Fibroblast of the aortic adventitia (primary cell): ENCODE measurements around the gene SMAD7. TPM values are rescaled to one million over a fixed set of nuclear protein-coding genes. Genes with fewer than 3 reads are reported as not detected.
A peak's percentile ranks its signal among the peaks of the same experiment; 100 is the strongest.

ENCODE experiments used
- DNase-seq: peaks from one replicate; pipeline ENCODE4 v3.0.0-alpha.2; 2010; ENCODE audit warnings: low read depth
- H3K4me3 ChIP-seq: 2 replicates; pipeline ENCODE4 v1.5.1; 2011; ENCODE audit warnings: low read depth, mild to moderate bottlenecking, control low read depth, low read length, moderate library complexity
- CTCF ChIP-seq: IDR thresholded peaks from 2 replicates; pipeline ENCODE4 v1.5.1; 2011; ENCODE audit warnings: mild to moderate bottlenecking, low read length, control low read depth, inconsistent platforms; ENCODE audit not compliant: insufficient read depth
- total RNA-seq: library from RNA; depleted of rRNA; stranded (reverse); fragments of >200 nt; gene quantifications from 2 replicates; pipeline ENCODE4 v1.2.3, GENCODE V29; 2012; ENCODE audit warnings: low replicate concordance

The SMAD7 gene
- total RNA-seq, 1 donor = 27.2 TPM

GRCh38 chr18:48986851-48987761, 36.3 kb upstream of the SMAD7 start:
- no peak for DNase-seq
- H3K4me3 ChIP-seq = no peak overlapping the region
- no peak for TF ChIP-seq CTCF

- no peak overlapping the region for H3K4me3 ChIP-seq
- no peak for DNase-seq
- TF ChIP-seq CTCF = no peak
These were observed 34.4 kb upstream of the SMAD7 start for GRCh38 chr18:48985161-48985560.

GRCh38 chr18:48983793-48984437, 33.1 kb upstream of the SMAD7 start:
- H3K4me3 ChIP-seq = no peak overlapping the region
- peak; percentile 46 for DNase-seq
- no peak for TF ChIP-seq CTCF

GRCh38 chr18:48982266-48982665, 31.5 kb upstream of the SMAD7 start:
- no peak for DNase-seq
- no peak for TF ChIP-seq CTCF
- no peak overlapping the region for H3K4me3 ChIP-seq

GRCh38 chr18:48979944-48980890, 29.5 kb upstream of the SMAD7 start:
- H3K4me3 ChIP-seq = no peak overlapping the region
- no peak for TF ChIP-seq CTCF
- DNase-seq = no peak

GRCh38 chr18:48977914-48978313, 27.1 kb upstream of the SMAD7 start:
- H3K4me3 ChIP-seq = no peak overlapping the region
- no peak for DNase-seq
- no peak for TF ChIP-seq CTCF
